ENCODE data around the gene PKD1L1.
"Not testable (repeated sequence)": the region's sequence is repeated elsewhere in the genome, so short reads cannot be mapped to it uniquely, and the experiment has no call there.

PKD1L1 gene

GRCh38 chr7:47937711-47938573 lies 10.3 kb downstream of the PKD1L1 start:
- DNase-seq = no peak

- DNase-seq = peak; percentile 18
These were observed 11.1 kb downstream of the PKD1L1 start for GRCh38 chr7:47937065-47937687.

- no peak for DNase-seq
These were observed 11.9 kb downstream of the PKD1L1 start for GRCh38 chr7:47936323-47936722.

GRCh38 chr7:47935336-47935735 lies 12.9 kb downstream of the PKD1L1 start:
- DNase-seq = no peak

- no peak for DNase-seq
These were observed 13.4 kb downstream of the PKD1L1 start for GRCh38 chr7:47934831-47935230.

GRCh38 chr7:47933215-47933614 lies 15.1 kb downstream of the PKD1L1 start:
- DNase-seq = no peak

GRCh38 chr7:47932466-47933037 lies 15.7 kb downstream of the PKD1L1 start:
- no peak for DNase-seq

GRCh38 chr7:47932016-47932415 lies 16.2 kb downstream of the PKD1L1 start:
- DNase-seq = no peak

GRCh38 chr7:47931005-47932004 lies 17.0 kb downstream of the PKD1L1 start:
- no peak for DNase-seq

- DNase-seq = no peak
These were observed 24.0 kb downstream of the PKD1L1 start for GRCh38 chr7:47924266-47924665.

GRCh38 chr7:47923081-47923875 lies 25.0 kb downstream of the PKD1L1 start:
- DNase-seq = not testable (repeated sequence)

- DNase-seq = not testable (repeated sequence)
These were observed 31.8 kb downstream of the PKD1L1 start for GRCh38 chr7:47916514-47916913.

GRCh38 chr7:47915616-47915976 lies 32.7 kb downstream of the PKD1L1 start:
- no peak for DNase-seq

GRCh38 chr7:47914717-47915615 lies 33.3 kb downstream of the PKD1L1 start:
- no peak for DNase-seq

GRCh38 chr7:47912332-47912731 lies 35.9 kb downstream of the PKD1L1 start:
- DNase-seq = no peak

- no peak for DNase-seq
These were observed 39.5 kb downstream of the PKD1L1 start for GRCh38 chr7:47908720-47909119.

- no peak for DNase-seq
These were observed 40.2 kb downstream of the PKD1L1 start for GRCh38 chr7:47907981-47908616.

GRCh38 chr7:47906883-47907282 lies 41.4 kb downstream of the PKD1L1 start:
- DNase-seq = no peak

GRCh38 chr7:47905076-47905920 lies 43.0 kb downstream of the PKD1L1 start:
- DNase-seq = no peak

Data from activated CD4-positive, alpha-beta T cell treated with anti-CD3 and anti-CD28 coated beads for 48 hours (primary cell).